IPS-NIHi11 (cell line): Measurements from ENCODE around the gene TNFAIP8L1.

Source experiments
- DNase-seq: peaks from one replicate; pipeline ENCODE4 v3.0.0; 2012; ENCODE audit warnings: mixed read lengths, low spot score

Gene TNFAIP8L1

DNA sequence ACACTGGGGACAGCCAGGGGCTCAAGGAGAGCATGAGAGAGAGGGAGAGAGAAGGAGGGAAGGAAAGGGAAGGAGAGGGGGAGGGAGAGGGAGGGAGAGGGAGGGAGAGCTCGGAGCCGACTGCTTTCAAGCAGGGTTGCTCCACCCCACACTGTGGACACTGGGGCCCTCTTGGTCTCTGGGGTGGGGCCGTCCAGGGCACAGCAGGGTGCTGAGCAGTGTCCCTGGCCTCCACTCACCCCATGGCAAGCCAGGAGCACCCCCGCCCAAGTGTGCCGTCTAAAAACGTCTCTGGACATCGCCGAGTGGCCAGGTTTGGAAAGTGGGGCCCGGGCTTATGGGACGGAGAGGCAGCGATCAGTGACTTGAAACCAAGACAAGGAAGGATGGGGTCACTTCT lies 63.4 kb downstream of the TNFAIP8L1 start:
- DNase-seq: no peak

DNA sequence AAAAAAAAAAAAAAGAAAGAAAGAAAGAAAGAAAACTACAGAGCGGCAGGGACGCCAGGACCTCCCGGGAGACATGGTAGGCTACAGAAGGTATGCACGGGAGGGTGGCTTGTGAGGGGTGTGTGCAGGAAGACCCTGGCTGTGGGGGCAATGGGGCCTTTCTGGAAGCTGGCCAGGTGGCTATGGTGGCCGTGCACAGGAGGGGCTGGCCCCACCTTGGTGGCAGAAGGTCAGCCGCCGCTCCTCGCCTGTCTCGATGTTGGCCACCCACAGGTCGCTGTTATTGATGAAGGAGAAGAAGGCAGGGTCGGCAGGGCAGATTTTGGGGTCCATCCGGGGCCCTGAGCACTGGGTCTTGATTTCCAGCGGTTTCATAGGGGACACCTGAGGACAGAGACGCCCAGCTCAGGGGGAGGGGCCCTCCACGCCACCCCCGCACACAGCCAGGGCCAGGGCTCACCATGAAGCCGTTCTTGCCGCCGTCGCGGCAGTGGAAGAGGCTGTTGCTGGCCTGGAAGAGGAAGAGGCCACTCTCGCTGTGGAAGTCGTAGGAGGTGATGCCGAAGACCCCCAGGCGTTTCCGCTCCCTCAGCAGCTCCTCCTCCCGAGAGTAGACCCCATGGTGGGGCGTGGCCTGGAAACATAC lies 64.5 kb downstream of the TNFAIP8L1 start:
- no peak for DNase-seq

DNA sequence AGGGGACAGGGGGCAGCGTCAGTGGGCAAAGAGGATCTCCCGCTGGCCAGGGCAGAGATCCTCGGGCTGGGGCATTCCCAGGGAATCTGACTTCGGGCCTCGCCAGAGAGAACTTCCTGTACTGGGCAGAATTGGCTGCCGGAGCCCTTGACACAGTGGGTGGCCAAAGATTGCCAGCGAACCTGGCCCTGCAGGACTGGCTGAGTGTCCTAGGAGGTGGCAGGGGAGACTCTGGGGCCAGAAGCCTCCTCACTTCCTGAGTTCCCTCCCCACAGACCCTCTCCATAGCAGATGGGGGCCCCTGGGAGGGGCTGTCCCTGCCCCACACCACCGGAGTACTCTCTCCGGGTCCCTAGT lies 65.0 kb downstream of the TNFAIP8L1 start:
- no peak for DNase-seq
